IMR-90 (cell line): ENCODE data around the gene SLC39A3.

ENCODE experiments used
- CTCF ChIP-seq: conservative IDR thresholded peaks from 2 replicates; pipeline ENCODE4 v1.5.1; 2012; ENCODE audit warnings: mild to moderate bottlenecking, low read depth, low read length, improper control_type of control experiment
- POLR2A ChIP-seq: IDR thresholded peaks from 2 replicates; pipeline ENCODE4 v1.6.1; 2012; ENCODE audit warnings: mild to moderate bottlenecking, low read depth, low read length

GRCh38 chr19:2767688-2768087 is 27.9 kb upstream of the SLC39A3 start:
- TF ChIP-seq CTCF (no peak), POLR2A (no peak)
